RWPE2 (cell line): ENCODE results near the gene MRPL49.
A peak's percentile ranks its signal among the peaks of the same experiment; 100 is the strongest.

Source experiments
- ATAC-seq: fragments of 200-7000 bp; cut with Tn5 transposase; 3 replicates; pipeline ENCODE4 v1.9.1; 2021; ENCODE audit warnings: low read depth
- DNase-seq: peaks from one replicate; pipeline ENCODE4 v3.0.0-alpha.2; 2020; ENCODE audit warnings: low spot score
- H3K27ac ChIP-seq: fragments of 450-650 bp; 2 replicates; pipeline ENCODE4 v1.5.1; 2017; ENCODE audit warnings: mild to moderate bottlenecking; ENCODE audit not compliant: poor library complexity, severe bottlenecking
- H3K27me3 ChIP-seq: fragments of 250-450 bp; sonication (Bioruptor Pico); 2 replicates; pipeline ENCODE4 v1.5.1; 2021; ENCODE audit warnings: mild to moderate bottlenecking, moderate library complexity; ENCODE audit not compliant: insufficient read depth, poor library complexity, severe bottlenecking
- H3K36me3 ChIP-seq: fragments of 250-450 bp; sonication (Bioruptor Pico); 2 replicates; pipeline ENCODE4 v1.5.1; 2020; ENCODE audit warnings: low read depth, mild to moderate bottlenecking, moderate library complexity
- H3K4me1 ChIP-seq: fragments of 250-450 bp; sonication (Bioruptor Pico); 2 replicates; pipeline ENCODE4 v1.5.1; 2021; ENCODE audit warnings: mild to moderate bottlenecking, moderate library complexity; ENCODE audit not compliant: insufficient read depth, poor library complexity, severe bottlenecking
- H3K4me3 ChIP-seq: fragments of 250-450 bp; sonication (Bioruptor Pico); 2 replicates; pipeline ENCODE4 v1.5.1; 2021; ENCODE audit warnings: mild to moderate bottlenecking, moderate library complexity; ENCODE audit not compliant: severe bottlenecking
- H3K9me3 ChIP-seq: fragments of 250-450 bp; sonication (Bioruptor Pico); 2 replicates; pipeline ENCODE4 v1.5.1; 2021; ENCODE audit warnings: mild to moderate bottlenecking, moderate library complexity; ENCODE audit not compliant: severe bottlenecking
- TF ChIP-seq, protein P1 (sequence below): fragments of 450-650 bp; IDR thresholded peaks from one replicate; pipeline ENCODE4 v1.5.1; 2017; ENCODE audit warnings: mild to moderate bottlenecking, moderate library complexity; ENCODE audit not compliant: poor library complexity, severe bottlenecking

Gene MRPL49

DNA sequence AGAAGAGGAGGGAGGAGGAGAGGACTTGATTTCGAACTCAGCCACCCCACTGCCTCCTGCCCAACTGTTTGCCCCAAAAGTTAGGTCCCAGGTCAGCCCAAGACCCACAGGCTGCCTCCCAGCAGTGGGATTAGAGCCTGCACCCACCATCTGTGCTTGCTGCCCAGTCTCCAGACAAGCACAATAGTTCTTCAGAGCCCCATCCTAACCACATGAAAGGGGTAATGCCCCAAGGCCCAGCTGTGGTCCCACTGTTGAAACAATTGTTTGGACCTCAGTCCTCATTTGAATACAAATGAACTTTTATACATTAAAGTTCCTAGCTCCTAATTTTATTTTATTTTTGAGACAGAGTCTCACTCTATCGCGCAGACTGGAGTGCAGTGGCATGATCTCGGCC lies 31.5 kb upstream of the MRPL49 start:
- no peak for DNase-seq
- Histone ChIP-seq H3K4me3 (no peak overlapping the region), H3K4me1 (no peaks in the 10 kb centered on the region), H3K36me3 (peaks cover 17% of the 10 kb centered on the region), H3K9me3 (no peaks in the 10 kb centered on the region), H3K27me3 (no peaks in the 10 kb centered on the region), H3K27ac (no peak overlapping the region)
- TF ChIP-seq, protein P1, sequence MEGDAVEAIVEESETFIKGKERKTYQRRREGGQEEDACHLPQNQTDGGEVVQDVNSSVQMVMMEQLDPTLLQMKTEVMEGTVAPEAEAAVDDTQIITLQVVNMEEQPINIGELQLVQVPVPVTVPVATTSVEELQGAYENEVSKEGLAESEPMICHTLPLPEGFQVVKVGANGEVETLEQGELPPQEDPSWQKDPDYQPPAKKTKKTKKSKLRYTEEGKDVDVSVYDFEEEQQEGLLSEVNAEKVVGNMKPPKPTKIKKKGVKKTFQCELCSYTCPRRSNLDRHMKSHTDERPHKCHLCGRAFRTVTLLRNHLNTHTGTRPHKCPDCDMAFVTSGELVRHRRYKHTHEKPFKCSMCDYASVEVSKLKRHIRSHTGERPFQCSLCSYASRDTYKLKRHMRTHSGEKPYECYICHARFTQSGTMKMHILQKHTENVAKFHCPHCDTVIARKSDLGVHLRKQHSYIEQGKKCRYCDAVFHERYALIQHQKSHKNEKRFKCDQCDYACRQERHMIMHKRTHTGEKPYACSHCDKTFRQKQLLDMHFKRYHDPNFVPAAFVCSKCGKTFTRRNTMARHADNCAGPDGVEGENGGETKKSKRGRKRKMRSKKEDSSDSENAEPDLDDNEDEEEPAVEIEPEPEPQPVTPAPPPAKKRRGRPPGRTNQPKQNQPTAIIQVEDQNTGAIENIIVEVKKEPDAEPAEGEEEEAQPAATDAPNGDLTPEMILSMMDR, result no peak
- ATAC-seq, result no peak

DNA sequence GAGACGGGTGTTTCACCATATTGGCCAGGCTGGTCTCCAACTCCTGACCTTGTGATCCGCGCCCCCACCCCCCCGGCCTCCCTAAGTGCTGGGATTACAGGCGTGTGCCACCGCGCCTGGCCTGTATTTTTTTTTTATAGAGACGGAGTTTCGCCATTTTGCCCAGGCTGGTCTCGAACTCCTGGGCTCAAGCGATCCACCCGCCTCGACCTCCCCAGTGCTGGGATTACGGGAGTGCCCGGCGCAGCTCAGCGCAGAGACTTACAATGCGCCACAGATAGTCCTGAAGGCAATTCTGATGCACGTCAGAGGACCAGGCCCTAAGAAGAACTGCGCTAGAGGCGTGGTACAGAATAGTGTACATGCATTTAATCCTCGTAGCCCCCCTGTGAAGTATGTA lies 26.7 kb upstream of the MRPL49 start:
- peaks cover 15% of the 10 kb centered on the region for H3K36me3 ChIP-seq

DNA sequence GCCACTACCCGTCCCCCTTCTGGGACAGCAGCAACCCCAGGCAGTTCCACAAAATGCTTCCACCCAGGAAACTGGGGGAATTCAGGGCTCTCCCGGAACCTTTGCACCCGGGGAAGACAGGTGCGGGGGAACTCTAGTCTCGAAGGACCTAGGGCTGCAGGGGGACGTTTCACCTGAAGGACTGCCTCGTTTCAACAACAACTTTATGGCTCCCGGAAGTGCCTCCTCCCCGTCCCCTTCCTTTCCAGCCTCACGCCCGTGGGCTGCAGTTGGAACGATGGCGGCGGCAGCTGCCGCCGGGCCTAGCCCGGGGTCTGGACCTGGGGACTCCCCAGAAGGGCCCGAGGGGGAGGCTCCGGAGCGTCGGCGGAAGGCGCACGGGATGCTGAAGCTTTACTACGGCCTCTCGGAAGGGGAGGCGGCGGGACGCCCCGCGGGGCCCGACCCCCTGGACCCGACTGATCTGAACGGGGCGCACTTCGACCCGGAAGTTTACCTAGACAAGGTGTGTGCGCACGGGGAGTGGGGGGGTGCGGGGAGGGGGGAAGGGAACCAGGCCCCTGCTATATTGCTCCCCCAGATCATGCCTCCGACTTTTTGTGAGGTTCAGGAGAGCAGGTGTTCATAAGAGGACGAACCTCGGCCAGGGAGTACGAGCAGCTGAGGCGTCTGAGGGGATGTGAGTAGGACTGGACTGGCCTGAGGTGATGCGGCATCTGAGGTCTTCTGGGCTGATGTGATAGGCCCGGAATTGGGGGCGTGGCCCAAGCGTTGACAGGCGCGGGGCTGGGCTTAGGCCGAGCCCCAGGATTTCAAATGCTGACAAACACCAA lies 25.9 kb upstream of the MRPL49 start, which contains the start of gene VPS51:
TSS of gene VPS51 (plus strand) at position 241 of the 833 bp plus-strand sequence. CDS start at position 278, 37 bp downstream.
- H3K27me3 ChIP-seq, result no peaks in the 10 kb centered on the region
- ATAC-seq, result peak; percentile 98
- peaks cover 5% of the 10 kb centered on the region for H3K4me1 ChIP-seq
- TF ChIP-seq, protein P1, result no peak
- peak; percentile 90 for DNase-seq
- peak within 1 kb of the TSS; percentile 56 for H3K27ac ChIP-seq
- peak within 1 kb of the TSS; percentile 92 for H3K4me3 ChIP-seq
- peaks cover 15% of the 10 kb centered on the region for H3K36me3 ChIP-seq
- no peaks in the 10 kb centered on the region for H3K9me3 ChIP-seq

More for the DNA sequence above, 26.7 kb upstream of the MRPL49 start:
- H3K4me1 ChIP-seq, result peaks cover 5% of the 10 kb centered on the region
- ATAC-seq (no peak), DNase-seq (no peak)
- TF ChIP-seq, protein P1, result no peak
- no peak overlapping the region for H3K27ac ChIP-seq
- H3K9me3 ChIP-seq, result no peaks in the 10 kb centered on the region
- H3K4me3 ChIP-seq, result peak overlapping the region; percentile 92
- H3K27me3 ChIP-seq, result no peaks in the 10 kb centered on the region

DNA sequence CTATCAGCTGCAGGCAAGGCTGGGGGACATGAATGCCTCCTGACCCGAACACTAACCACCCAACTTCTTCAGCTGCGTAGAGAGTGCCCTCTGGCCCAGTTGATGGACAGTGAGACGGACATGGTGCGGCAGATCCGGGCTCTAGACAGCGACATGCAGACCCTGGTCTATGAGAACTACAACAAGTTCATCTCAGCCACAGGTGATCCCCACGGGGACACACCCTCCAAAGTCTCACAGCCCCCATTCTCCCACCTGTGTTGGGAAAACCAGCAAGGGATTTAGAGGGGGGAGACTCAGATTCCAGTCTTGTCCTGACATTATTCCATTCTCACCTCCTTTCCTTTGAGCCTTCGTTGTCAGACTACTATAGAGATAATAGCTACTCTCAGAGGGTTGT lies 25.2 kb upstream of the MRPL49 start:
- H3K27ac ChIP-seq, result peak overlapping the region; percentile 56
- H3K9me3 ChIP-seq, result no peaks in the 10 kb centered on the region
- no peak for DNase-seq
- peaks cover 15% of the 10 kb centered on the region for H3K36me3 ChIP-seq
- peak overlapping the region; percentile 92 for H3K4me3 ChIP-seq
- no peak for ATAC-seq
- no peaks in the 10 kb centered on the region for H3K27me3 ChIP-seq
- peaks cover 5% of the 10 kb centered on the region for H3K4me1 ChIP-seq
- TF ChIP-seq, protein P1, result no peak
